GM10248 (cell line): Measurements from ENCODE around the gene EN2.
A peak's percentile ranks its signal among the peaks of the same experiment; 100 is the strongest.

Source experiments
- CTCF ChIA-PET: fragments of 300-600 bp; sonication (Branson Sonifier 250); formaldehyde crosslinking; extraction: SDS; loops from one replicate; lab custom pipeline; 2021; ENCODE audit warnings: antibody characterized with exemption; lab: Yijun Ruan, JAX
- POLR2A ChIA-PET: fragments of 350-650 bp; sonication (Branson Sonifier 250); formaldehyde crosslinking; extraction: SDS; loops from one replicate; lab custom pipeline; 2020; ENCODE audit warnings: antibody characterized with exemption; lab: Yijun Ruan, JAX
- DNase-seq: peaks from one replicate; pipeline ENCODE4 v3.0.0; 2012; ENCODE audit errors: extremely low spot score
- TF ChIP-seq, protein P1 (sequence below): IDR thresholded peaks from 2 replicates; pipeline ENCODE4 v1.5.1; 2012; ENCODE audit warnings: mild to moderate bottlenecking, low read depth; ENCODE audit errors: extremely low read depth, missing control alignments, control extremely low read depth

The EN2 gene

GRCh38 chr7:155470686-155471638, 13.0 kb downstream of the EN2 start:
- CTCF ChIA-PET, result interaction anchor here (1.1 to 2.5 kb wide), 2 partner anchors 10 to 29 kb away, joined by 3 to 10 read pairs; no protein-coding TSS in a partner anchor
- no peak for DNase-seq
- POLR2A ChIA-PET, result no interaction called here
- TF ChIP-seq, protein P1, sequence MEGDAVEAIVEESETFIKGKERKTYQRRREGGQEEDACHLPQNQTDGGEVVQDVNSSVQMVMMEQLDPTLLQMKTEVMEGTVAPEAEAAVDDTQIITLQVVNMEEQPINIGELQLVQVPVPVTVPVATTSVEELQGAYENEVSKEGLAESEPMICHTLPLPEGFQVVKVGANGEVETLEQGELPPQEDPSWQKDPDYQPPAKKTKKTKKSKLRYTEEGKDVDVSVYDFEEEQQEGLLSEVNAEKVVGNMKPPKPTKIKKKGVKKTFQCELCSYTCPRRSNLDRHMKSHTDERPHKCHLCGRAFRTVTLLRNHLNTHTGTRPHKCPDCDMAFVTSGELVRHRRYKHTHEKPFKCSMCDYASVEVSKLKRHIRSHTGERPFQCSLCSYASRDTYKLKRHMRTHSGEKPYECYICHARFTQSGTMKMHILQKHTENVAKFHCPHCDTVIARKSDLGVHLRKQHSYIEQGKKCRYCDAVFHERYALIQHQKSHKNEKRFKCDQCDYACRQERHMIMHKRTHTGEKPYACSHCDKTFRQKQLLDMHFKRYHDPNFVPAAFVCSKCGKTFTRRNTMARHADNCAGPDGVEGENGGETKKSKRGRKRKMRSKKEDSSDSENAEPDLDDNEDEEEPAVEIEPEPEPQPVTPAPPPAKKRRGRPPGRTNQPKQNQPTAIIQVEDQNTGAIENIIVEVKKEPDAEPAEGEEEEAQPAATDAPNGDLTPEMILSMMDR, result no peak

GRCh38 chr7:155471718-155472117, 13.8 kb downstream of the EN2 start:
- ChIA-PET POLR2A (no interaction called here), CTCF (interaction anchor here (1.1 to 2.5 kb wide), 2 partner anchors 9 to 28 kb away, joined by 3 to 10 read pairs; no protein-coding TSS in a partner anchor)

DNA sequence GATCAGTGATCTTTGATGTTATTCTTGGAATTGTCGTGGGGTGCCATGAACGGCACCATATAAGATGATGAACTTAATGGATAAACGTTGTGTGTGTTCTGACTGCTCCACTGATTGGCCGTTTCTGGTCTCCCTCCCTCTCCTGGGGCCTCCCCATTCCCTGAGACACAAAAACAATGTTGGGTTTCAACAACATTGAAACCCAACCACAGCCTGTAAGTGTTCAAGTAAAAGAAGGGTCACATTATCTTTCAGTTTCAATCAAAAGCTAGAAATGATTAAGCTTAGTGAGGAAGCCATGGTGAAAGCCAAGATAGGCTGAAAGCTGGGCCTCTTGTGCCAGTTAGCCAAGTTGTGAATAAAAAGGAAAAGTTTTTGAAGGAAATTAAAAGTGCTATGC, 19.5 kb downstream of the EN2 start:
- ChIA-PET POLR2A (no interaction called here), CTCF (interaction anchor here (1.7 kb wide), 1 partner anchor 8 kb away, joined by 5 read pairs; no protein-coding TSS in a partner anchor)
- TF ChIP-seq, protein P1, result no peak
- peak; percentile 22 for DNase-seq

More at GRCh38 chr7:155471718-155472117, 13.8 kb downstream of the EN2 start:
- TF ChIP-seq, protein P1, result no peak
- no peak for DNase-seq

- ChIA-PET CTCF (interaction anchor here (0.9 to 1.2 kb wide), 2 partner anchors 10 to 18 kb away, joined by 3 read pairs; no protein-coding TSS in a partner anchor), POLR2A (no interaction called here)
- TF ChIP-seq, protein P1, result no peak
- DNase-seq, result no peak
Measured at GRCh38 chr7:155481764-155482163, 23.8 kb downstream of the EN2 start.

DNA sequence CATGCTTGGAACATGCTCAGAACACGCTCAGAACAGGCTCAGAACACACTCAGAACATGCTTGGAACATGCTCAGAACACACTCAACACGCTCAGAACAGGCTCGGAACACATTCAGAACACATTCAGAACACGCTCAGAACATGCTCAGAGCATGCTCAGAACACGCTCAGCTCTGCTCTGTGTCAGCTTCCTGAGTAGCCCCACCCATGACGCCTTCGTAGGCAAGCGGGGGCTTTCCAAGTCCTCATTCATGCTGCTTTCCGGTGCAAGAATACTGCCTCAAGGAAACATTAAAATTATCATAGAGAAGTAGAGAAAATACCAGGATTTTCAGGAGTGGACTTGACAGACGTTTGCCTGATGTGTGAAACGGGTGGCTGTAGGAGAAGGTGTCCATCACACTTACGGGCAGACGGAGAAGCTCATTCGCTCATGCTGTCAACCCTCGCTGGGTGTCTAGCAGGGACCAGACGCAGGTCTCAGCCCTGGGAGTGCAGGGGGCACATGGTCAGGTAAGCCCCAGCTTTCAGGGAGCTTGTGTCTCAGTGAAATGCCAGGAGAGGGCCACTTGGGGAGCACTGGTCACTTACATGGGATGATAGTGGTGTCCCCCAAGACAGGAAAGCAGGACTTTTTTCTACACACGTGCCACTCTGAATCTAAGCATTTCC, 24.7 kb downstream of the EN2 start:
- TF ChIP-seq, protein P1, result no peak
- DNase-seq, result peak; percentile 2
- CTCF ChIA-PET, result no interaction called here
- POLR2A ChIA-PET, result no interaction called here

- CTCF ChIA-PET, result no interaction called here
- TF ChIP-seq, protein P1, result no peak
- POLR2A ChIA-PET, result no interaction called here
- peak; percentile 13 for DNase-seq
Measured at GRCh38 chr7:155483245-155483644, 25.3 kb downstream of the EN2 start.
